ENCODE data around the gene ZNF764. TPM values are rescaled to one million over a fixed set of nuclear protein-coding genes. Genes with fewer than 3 reads are reported as not detected.

ZNF764 gene
- polyA plus RNA-seq, 1 donor (not counting 4 experiments of a cell fraction or from before 2014, with no cell fraction given): 1.6 TPM

DNA sequence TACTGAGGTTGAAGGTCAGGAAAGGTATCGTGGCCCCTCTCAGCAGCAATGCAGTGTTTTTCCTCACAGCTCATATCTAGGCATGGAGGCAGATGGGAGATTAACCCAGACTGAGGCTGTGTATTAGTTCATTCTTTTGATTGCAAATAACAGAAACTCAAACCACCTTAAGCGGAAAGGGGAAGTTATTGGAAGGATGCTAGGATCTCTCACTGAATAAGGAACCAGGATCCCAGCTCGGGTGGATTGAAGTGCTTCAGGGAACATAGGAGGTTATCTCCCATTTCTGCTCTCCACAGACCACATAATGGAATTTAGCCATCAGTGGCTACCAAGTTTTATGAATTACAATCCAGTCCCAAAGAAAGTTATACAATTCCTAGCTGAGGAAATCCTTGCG is 43.8 kb upstream of the ZNF764 start:
- Histone ChIP-seq H3K4me2 (ENCODE audit: control insufficient read depth, extremely low read depth, insufficient read depth, low read depth, low read length) (no peak overlapping the region), H3K9me3 (ENCODE audit: control insufficient read depth, low read depth, low read length) (no peaks in the 10 kb centered on the region), H3K27ac (ENCODE audit: control insufficient read depth, insufficient read depth, low read length) (no peak overlapping the region), H3K9ac (ENCODE audit: control insufficient read depth, extremely low read depth, insufficient read depth, low read length) (no peak overlapping the region), H3K27me3 (ENCODE audit: control insufficient read depth, extremely low read depth, insufficient read depth, low read length) (no peaks in the 10 kb centered on the region), H3K79me2 (ENCODE audit: control insufficient read depth, insufficient read depth, low read length) (no peaks in the 10 kb centered on the region), H4K20me1 (ENCODE audit: control insufficient read depth, extremely low read depth, insufficient read depth, low read length) (no peaks in the 10 kb centered on the region), H2AFZ (ENCODE audit: control insufficient read depth, low read length) (no peak overlapping the region), H3K9me1 (ENCODE audit: control insufficient read depth, extremely low read depth, insufficient read depth, low read length) (no peaks in the 10 kb centered on the region), H3K4me3 (ENCODE audit: control insufficient read depth in 2 of 3, extremely low read depth in 1 of 3, insufficient read depth in 2 of 3, low read depth in 1 of 3, low read length in 3 of 3) (no peak overlapping the region), H3K4me1 (ENCODE audit: control insufficient read depth, extremely low read depth, insufficient read depth, low read length) (peaks cover 14% of the 10 kb centered on the region), H3K36me3 (ENCODE audit: control insufficient read depth in 2 of 2, extremely low read depth in 1 of 2, insufficient read depth in 2 of 2, low read length in 2 of 2) (peaks cover 9 to 10% of the 10 kb centered on the region in 2 experiments)
- no peak for FAIRE-seq
- dilution Hi-C loops (cut with MboI; ENCODE audit: extremely low pct_ligation_motif_present, low sequenced_read_pairs): no loop called here
- TF ChIP-seq EZH2 (IDR thresholded peaks at IDR 0.05; ENCODE audit: low read length): no peak
- TF ChIP-seq, protein P1, sequence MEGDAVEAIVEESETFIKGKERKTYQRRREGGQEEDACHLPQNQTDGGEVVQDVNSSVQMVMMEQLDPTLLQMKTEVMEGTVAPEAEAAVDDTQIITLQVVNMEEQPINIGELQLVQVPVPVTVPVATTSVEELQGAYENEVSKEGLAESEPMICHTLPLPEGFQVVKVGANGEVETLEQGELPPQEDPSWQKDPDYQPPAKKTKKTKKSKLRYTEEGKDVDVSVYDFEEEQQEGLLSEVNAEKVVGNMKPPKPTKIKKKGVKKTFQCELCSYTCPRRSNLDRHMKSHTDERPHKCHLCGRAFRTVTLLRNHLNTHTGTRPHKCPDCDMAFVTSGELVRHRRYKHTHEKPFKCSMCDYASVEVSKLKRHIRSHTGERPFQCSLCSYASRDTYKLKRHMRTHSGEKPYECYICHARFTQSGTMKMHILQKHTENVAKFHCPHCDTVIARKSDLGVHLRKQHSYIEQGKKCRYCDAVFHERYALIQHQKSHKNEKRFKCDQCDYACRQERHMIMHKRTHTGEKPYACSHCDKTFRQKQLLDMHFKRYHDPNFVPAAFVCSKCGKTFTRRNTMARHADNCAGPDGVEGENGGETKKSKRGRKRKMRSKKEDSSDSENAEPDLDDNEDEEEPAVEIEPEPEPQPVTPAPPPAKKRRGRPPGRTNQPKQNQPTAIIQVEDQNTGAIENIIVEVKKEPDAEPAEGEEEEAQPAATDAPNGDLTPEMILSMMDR (optimal IDR thresholded peaks at IDR 0.05 in 1 of 3, IDR thresholded peaks at IDR 0.05 in 1 of 3, conservative IDR thresholded peaks at IDR 0.05 in 1 of 3; ENCODE audit: extremely low read depth in 1 of 3, insufficient read depth in 2 of 3, low read length in 3 of 3): no peak
- DNase-seq (ENCODE audit: low read depth, low spot score): no peak

DNA sequence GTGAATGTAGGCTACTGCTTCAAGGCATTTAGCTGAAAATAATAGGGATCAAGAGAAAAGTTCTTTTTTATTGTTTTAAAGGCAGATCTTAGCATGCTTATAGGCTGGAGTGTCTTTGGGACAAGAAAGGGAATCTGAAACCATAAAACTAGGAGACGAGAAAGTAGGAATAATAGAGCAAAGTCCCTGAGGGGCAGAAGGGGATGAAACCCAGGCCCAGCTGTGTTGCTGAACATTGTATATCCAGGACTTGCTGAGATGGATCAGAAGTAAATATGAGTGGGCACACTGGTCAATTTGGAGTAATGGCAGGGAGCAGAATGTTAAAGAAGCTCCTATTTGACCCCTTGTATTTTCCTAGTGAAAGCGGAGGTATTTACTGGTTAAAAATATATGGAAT is 42.8 kb upstream of the ZNF764 start:
- Histone ChIP-seq H3K4me3 (ENCODE audit: control insufficient read depth in 2 of 3, extremely low read depth in 1 of 3, insufficient read depth in 2 of 3, low read depth in 1 of 3, low read length in 3 of 3) (no peak overlapping the region), H2AFZ (ENCODE audit: control insufficient read depth, low read length) (no peak overlapping the region)
- dilution Hi-C loops (cut with MboI; ENCODE audit: extremely low pct_ligation_motif_present, low sequenced_read_pairs): no loop called here

More for the DNA sequence above, 42.8 kb upstream of the ZNF764 start:
- Histone ChIP-seq H3K79me2 (ENCODE audit: control insufficient read depth, insufficient read depth, low read length) (no peaks in the 10 kb centered on the region), H3K9ac (ENCODE audit: control insufficient read depth, extremely low read depth, insufficient read depth, low read length) (no peak overlapping the region), H3K4me2 (ENCODE audit: control insufficient read depth, extremely low read depth, insufficient read depth, low read depth, low read length) (no peak overlapping the region), H3K27me3 (ENCODE audit: control insufficient read depth, extremely low read depth, insufficient read depth, low read length) (no peaks in the 10 kb centered on the region), H3K27ac (ENCODE audit: control insufficient read depth, insufficient read depth, low read length) (no peak overlapping the region), H4K20me1 (ENCODE audit: control insufficient read depth, extremely low read depth, insufficient read depth, low read length) (no peaks in the 10 kb centered on the region), H3K36me3 (ENCODE audit: control insufficient read depth in 2 of 2, extremely low read depth in 1 of 2, insufficient read depth in 2 of 2, low read length in 2 of 2) (peaks cover 9 to 10% of the 10 kb centered on the region in 2 experiments), H3K4me1 (ENCODE audit: control insufficient read depth, extremely low read depth, insufficient read depth, low read length) (peaks cover 14% of the 10 kb centered on the region), H3K9me3 (ENCODE audit: control insufficient read depth, low read depth, low read length) (no peaks in the 10 kb centered on the region), H3K9me1 (ENCODE audit: control insufficient read depth, extremely low read depth, insufficient read depth, low read length) (no peaks in the 10 kb centered on the region)
- no peak for DNase-seq (ENCODE audit: low read depth, low spot score)
- FAIRE-seq: no peak
- TF ChIP-seq EZH2 (IDR thresholded peaks at IDR 0.05; ENCODE audit: low read length): no peak
- TF ChIP-seq, protein P1 (optimal IDR thresholded peaks at IDR 0.05 in 1 of 3, IDR thresholded peaks at IDR 0.05 in 1 of 3, conservative IDR thresholded peaks at IDR 0.05 in 1 of 3; ENCODE audit: extremely low read depth in 1 of 3, insufficient read depth in 2 of 3, low read length in 3 of 3): no peak
